NCI-H1436 treated with DMSO at 0.1 percent for 48 hours (cell line): ENCODE measurements around the gene C1QL3.

ENCODE experiments used
- DNase-seq: peaks from one replicate; lab custom pipeline; 2025; lab: John Stamatoyannopoulos, UW

The C1QL3 gene

GRCh38 chr10:16493884-16494536 lies 27.7 kb downstream of the C1QL3 start:
- DNase-seq: no peak

DNA sequence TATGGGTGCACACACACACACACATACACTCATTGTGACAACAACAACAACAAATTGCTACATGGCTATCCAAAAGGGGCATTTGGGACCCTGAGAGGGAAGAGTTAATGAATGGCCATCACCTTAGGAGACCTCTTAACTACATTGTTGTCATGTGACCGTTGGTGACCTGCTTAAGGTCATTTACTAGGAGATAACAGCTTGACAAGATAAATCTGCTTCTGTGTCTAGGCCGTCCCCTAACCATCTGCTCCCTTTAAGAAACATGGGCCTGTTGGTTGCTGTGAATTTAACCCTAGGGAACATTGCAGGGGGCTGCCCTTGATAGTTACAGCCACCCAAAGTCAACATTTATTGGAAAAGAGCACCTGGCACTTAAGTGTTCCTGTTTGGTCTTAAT lies 29.7 kb downstream of the C1QL3 start:
- DNase-seq: peak; percentile 52

DNA sequence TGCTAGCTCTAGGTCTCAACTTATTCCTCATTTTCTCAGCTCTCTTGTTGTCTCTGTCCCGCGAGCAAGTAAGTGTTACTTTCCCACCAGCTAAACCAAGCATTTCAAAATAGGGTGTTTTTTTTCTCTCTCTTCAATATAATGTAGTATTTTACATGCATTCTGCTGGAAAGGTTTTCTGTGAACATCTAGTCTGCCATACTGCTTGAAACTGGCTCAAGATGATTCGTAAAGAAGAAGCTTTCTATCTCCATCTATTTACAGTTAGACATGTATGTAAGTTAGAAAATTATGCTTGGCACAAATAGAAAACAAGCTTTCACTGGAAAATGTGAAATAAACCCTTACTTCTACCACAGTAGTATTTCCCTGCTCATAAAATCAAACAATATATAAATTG lies 31.2 kb downstream of the C1QL3 start:
- no peak for DNase-seq

GRCh38 chr10:16483241-16483917 lies 38.3 kb downstream of the C1QL3 start:
- no peak for DNase-seq

GRCh38 chr10:16481052-16481728 lies 40.5 kb downstream of the C1QL3 start:
- no peak for DNase-seq

DNA sequence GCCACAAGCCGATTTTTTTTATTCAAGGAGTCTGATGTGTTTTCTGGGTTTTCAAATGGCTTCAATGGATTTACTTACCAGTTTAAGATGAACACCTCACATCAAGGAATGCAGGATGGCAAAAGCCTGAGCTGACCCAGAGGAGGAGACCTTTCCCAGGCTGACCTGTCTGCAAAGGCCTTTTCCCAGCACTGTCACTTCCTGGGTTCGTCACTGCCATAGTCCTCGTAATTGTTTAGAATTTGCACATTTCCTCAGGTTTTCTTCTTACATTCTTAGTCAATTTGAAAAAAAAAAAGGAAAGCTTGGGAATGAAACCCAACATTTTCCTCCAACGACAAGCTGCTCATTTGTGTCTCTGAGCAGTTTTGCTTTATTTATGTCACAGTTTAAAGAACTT lies 42.9 kb downstream of the C1QL3 start:
- DNase-seq: no peak

DNA sequence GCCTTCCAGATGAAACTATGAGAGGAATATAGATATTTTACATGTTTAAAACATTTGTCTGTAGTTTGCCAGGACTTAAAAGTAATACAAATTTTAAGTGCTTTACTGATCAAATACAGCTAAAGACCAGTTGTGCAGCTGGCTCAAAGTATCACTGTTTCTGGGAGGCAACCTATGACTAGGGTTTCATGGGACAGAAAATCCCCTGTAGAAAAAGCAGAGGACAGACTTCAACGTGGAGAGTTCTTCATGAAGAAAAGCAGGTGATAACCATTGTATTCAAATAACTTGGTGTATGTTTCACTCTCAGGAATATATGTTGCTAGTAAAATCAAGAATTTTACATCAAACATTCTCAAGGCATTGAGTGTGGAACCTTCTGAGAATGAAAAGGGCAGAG lies 43.9 kb downstream of the C1QL3 start:
- DNase-seq: no peak

GRCh38 chr10:16472828-16473227 lies 48.9 kb downstream of the C1QL3 start:
- DNase-seq: no peak

GRCh38 chr10:16470747-16471146 lies 50.9 kb downstream of the C1QL3 start:
- DNase-seq: no peak

DNA sequence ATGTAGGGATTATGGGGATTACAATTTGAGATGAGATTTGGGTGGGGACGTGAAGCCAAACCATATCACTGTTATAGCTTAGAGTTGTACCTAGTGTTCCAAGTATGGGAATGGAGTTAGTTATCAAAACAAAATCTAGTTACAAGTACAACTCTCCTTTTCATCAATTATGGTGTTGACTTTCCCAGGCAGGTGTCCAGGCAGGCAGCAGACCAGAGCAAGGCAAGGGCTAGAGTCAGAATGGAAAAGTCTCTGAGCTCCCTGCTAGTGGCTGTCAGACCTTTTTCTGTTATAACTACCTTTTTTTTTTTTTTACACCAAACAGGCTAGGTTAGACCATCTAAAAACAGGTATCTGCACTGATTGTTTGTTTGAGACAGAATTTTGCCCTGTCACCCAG lies 55.7 kb downstream of the C1QL3 start:
- no peak for DNase-seq
